Erythroblast (primary cell): ENCODE measurements around the gene CEP131.

Source experiments
- GATA1 ChIP-seq: IDR thresholded peaks from 2 replicates; pipeline ENCODE4 v1.6.1; 2011; ENCODE audit warnings: low read depth, mild to moderate bottlenecking, control low read depth, low read length, moderate library complexity
- POLR2A ChIP-seq: IDR thresholded peaks from 2 replicates; pipeline ENCODE4 v1.6.1; 2011; ENCODE audit warnings: mild to moderate bottlenecking, low read length

DNA sequence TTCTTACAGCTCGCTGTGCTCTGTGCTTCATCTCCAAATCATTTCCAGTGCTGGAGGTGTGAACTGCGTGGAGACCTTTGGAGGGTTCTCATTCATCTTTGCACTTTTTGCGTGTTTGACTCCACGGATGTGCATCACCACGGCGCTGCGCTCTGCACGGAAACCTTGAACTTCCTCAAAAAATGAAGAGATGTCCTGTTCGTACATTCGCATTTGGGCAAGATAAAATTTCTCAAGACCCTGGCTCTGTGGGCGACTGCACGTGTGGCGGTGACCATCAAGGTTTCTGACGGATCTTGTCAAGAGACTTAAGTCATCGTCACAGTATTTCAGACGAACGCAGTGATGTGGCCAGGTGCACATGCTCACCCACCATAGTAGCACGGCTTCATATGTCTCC lies 67.8 kb downstream of the CEP131 start:
- TF ChIP-seq POLR2A (no peak), GATA1 (no peak)
